ENCODE measurements around the gene STEAP3.
A peak's percentile ranks its signal among the peaks of the same experiment; 100 is the strongest.

The STEAP3 gene

DNA sequence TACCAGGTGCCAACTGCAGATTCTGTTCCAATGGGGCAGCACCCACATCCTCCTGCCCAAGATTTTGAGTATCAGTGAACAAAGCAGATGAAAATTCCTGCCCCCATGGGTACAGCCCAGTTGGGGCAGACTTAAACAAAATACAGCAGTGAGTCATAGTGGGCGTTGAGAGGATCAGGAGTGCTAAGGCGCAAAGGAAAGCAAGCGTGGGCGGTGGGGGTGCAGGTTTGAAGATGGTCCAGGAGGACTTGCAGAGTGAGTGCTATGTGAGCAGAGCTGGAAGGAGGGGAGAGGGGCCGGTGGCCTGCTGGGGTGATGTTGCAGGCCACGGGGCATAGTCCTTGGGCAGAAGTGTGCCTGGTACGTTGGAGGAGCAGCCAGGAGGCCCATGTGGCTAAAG lies 24.7 kb downstream of the STEAP3 start:
- DNase-seq: no peak

DNA sequence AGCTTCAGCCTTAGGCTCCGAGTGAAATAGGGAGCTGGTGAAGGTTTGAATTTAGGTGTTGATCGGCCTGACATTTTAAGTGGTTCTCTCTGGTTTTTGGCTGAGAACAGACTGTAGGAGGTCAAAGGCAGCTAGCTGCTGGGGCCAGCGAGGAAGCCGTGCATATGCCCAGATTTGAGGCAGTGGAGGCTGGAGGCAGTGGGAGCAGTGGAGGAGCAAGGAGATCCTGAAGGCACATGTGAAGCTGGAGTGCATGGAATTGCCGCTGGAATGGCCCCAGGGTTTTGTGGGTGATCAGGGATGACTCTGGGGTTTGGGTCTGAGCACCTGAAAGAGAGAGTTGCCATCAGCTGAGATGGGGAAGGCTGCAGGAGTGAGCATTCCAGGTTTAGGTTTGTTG lies 25.1 kb downstream of the STEAP3 start:
- no peak for DNase-seq

DNA sequence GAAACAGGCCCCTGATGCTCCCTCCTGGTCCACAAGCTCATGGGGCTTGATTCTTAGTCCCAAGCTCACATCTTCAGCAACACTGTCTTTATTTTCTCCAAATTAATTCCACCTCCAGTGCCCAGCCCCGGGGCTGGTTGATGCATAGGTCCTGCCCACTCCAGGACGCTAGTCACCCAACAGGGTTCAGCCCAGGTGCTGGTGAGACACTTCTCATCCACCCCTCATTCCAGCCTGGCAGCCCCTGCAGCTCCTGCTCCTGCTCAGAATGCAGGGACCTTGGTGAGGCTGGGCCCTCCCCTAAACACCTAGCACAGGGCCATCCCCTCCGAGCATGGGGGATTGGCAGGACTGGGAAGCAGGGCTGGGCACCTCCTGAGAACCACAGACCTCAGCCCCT lies 25.7 kb downstream of the STEAP3 start:
- no peak for DNase-seq

DNA sequence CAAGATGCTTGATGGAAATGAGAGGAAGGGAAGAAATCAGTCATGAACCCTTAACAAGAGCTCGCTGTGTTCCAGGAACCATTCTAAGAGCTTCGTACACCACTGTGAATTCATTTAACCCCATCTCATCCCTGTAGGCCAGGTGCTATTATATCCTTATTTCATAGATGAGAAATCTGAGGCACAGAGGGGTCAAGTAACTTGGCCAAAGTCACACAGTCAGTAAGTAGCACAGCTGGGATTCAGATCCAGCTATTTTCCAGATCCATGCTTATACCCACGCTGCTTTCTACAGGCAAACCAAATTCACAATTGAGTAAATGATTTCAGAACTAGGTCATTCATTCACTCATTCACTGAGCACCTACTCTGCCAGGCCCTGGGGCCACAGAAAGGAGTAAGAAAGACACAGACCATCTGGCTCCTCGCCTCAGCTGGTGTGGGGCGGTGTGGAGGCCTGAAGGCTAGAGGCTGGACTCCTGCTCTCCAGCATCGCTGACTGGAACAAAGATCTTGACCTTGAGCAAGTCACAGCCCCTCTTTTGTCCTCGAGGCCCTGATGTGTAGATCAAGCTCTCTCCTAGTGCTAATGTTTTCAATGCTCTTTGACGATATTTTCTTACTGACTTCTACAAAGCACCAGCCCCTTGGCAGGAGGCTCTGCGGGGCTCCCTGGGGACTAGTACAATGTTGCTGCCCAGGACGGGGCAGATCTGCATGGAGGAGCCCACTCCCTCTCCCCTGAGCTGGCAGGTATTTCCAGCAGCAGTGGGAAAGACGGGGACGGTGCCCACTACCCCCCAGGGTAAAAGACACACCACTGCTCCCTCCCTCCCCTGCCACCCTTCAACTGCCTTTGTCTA lies 26.5 kb downstream of the STEAP3 start:
- DNase-seq: no peak

DNA sequence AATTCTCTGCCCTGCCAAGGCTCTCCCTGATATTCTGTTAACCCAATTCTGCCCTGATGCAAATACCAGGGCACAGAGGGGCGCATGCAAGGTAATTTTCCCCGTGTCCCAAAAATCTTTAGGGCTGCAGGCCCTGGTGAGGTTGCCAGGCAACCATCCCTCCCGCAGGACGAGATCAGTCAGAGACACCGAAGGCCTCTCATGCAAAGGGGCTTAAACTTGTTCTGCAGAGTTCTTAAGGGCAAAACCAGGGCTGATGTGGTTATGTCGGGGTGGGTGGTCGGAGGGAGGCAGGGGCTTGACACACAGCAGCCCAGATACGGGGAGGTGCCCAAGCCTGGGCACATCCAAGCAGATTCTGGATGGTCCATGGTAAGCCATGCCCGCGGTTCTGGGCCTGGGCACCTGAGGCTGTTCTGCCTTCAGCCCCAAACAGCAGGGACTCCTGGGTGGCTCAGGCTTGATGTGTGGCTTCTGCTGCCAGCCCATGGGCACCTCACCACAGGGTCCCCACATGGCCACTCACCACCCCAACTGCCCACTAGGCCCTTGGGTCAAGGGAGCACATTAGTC lies 27.2 kb downstream of the STEAP3 start:
- DNase-seq: no peak

DNA sequence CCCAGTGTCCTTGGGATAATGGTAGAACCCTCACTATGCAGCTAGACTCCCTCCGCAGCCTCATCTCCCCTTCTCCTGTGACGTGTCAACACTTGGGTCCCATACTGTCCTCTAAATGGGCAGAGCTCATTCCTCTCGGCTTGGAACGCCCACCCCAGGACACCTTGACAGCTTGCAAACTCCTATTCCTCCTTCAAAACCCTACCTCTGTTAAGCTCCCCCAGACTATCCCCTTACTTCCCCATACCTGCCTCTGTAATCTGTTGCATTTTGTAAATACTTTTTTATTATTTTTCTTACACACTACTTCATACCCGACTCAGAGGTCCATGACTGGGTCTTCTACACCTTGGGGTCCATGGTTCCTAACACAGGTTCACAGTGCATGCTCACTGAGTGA lies 28.0 kb downstream of the STEAP3 start:
- no peak for DNase-seq

DNA sequence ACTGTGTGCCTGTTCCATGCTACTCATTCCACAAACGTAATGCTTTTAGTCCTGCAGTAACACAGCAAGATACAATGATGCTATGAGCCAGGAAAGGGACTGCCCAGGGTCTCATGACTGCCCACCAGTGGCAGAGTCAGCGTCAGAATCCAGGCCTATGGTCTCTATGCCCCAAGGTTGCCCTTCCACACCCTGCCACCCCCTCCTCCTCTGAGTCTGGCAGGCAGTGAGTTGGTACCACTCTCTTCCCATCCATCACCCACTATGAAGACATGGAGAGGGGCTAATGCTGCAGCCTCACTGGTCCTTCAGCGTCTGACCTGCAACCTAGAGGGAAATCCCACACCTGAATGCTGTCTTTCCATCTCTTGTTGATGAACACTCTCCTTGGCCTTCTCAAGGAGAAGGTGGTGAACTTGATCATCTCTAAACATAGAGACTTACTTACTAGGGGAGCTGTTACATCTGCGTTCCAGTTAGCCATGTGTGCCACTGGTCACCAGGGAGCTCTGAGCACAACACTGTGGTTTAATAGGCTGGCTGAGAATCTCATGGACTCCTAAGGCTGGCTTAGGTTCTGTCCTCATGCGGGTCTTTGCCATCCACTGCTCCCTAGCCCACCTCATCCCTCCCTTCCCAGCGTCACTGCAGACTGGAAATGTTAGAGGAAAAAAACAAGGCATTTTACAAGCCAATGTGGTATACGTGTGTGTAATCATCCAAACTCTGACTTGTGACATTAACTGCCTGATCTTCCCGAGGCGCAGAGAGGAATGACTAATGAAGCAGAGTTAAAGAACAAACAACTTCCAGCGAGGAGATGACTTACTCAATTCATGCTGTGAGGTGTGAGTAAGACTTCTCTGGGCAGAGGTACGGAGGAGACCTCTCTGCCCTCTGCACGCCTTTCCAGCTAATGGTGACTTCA lies 28.8 kb downstream of the STEAP3 start:
- no peak for DNase-seq

DNA sequence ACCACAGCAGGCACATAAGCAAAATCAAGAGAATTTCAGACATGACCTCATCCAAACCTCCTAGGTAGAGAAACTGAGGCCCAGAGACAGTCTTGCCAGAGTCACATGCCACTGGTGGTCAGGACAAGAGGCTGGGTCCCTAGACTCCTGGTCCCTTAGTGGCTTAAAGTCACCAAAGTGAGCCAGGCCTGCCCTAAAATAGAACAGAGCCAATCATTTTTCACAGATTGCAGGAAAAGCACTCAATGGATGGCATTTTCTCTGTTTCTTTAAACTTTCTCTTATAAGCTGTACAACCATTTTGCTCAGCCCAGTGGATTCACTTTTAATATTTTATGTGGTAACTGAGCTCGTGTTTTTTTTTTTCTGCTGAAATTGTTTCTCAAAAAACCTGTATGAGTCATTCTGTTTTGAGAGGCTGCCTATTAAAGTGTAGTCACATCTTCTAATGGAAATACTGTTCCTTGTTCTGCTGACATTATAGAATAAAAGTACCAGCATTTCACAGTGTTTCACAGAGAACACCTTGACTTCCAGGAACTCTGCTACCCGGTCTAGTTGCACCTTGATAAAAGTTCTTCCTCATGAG lies 29.6 kb downstream of the STEAP3 start:
- no peak for DNase-seq

DNA sequence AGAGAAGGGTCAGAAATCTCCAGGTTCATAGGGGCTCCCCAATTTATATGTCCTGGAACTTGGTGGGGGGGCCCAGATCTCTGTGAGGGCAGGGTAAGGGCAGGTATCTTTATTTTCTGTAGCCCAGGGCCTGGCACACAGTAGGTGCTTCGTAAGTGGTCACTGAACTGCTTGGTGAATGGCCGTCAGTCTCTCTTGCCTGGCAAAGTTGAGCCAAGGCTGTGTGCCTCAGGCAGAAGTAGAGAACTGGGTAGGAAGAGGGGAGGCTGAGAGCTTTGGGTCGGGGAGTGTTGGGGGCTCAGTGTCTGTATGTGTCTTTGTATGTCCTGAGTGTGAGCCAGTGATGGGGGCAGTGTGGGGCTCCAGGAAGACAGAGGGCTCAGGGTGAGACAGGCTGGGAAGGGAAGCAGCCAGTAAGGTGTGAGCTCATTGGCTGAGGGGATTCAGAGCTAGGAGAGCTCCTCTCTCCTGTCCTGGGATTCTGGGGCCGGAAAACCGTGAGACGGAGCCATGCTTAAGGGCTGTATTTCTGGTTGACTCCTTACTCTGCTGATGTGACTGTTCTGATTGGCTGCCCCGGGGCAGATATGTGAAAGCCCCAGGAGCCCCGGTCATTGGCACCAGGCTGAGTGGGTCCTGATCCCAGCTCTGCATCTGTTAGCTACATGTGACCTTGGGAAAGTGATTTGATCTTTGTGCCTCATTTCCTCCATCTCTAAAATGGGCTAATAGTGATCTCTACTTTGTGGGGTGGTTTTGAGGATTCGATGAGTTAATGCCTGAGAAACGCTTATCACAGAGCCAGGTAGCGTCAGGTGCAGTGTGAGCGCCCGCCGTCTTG lies 30.3 kb downstream of the STEAP3 start:
- no peak for DNase-seq

DNA sequence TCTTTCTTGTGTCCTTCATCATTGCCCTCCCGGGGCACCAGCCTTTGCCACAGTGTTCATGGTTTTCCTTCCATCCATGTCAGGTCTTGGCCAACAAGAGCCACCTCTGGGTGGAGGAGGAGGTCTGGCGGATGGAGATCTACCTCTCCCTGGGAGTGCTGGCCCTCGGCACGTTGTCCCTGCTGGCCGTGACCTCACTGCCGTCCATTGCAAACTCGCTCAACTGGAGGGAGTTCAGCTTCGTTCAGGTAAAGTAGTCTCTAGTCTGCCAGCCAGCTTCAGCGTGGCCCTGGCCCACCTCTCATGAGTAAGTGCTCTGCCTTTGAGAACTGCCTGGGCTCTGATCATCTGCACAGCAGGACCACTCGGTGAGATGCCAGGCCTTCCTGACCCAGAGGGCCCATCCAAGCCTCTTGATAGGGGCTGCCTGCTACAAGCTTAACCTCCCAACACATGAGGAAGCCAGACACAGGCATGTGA lies 31.0 kb downstream of the STEAP3 start:
- no peak for DNase-seq

DNA sequence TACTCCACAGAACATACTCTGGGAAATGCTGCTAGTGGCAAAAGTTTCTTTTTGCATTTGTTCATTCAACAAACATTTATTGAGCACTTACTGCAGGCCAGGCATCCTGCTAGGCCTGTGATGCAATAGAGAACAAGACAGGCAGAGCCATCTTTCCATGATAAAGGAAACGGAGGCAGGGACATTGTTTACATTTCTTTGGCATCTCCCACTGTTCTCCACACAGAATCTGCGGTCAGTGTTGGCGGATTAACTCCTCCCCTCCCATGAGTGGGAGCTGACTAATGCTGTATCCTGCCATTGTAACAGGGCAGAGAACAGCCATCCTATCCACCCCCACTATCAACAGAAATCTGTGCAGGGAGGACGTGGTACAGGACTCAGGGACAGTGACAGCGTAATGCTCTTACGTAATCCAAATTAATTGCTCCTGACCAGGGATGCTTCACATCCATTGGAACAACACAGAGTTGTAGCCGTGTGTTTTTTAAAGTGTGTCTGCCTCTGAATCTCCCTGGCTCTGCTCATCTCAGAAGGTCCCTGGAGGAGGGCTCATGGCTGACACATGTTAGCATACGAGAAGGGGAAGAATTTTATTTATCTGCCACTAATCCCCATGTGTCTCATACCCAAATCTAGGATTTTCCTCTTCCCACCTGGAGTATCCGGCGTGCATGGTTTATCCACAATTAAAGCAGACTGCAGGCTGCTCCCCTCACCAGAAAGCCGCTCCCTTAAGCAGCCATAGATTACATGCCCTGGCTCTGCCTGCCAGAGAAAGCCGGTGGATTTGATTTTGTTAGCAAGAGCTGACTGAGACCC lies 32.3 kb downstream of the STEAP3 start:
- peak in 2 of 3 experiments; percentile 32 to 67 for DNase-seq

DNA sequence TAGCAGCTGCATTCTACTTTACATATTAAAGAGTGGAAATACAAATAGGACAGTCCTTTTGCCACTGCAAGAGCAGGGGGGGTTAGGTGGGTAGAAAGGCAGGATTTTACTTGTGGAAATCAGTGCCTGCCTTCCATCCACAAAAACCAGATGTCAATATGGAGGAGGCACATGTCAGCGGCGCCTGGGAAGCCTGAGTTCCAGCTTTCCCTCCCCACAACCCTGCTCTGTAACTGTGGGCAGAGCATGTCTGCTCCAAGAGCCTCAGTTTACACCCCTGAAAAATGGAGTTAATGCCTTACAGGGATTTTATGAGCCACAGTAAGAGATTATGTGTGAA lies 32.9 kb downstream of the STEAP3 start:
- no peak for DNase-seq

DNA sequence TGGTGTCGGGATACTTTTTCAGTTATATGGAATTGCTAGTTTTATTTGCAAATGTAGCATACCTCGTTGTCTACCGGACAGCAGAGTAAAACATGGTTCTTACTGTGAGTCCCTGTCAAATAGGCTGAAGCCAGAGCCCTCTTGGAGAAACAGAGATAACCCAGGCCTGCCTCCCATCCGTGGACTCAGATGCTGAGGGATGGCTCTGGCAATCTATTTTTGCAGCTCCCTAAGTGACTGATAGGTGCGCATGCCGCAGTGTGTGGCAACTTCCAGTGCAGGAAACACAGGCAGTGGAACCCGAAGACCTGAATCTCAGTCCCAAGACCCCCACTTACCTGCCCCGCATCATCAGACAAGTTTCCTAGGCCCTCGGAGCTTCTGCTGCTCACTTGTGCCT lies 33.6 kb downstream of the STEAP3 start:
- DNase-seq: no peak

DNA sequence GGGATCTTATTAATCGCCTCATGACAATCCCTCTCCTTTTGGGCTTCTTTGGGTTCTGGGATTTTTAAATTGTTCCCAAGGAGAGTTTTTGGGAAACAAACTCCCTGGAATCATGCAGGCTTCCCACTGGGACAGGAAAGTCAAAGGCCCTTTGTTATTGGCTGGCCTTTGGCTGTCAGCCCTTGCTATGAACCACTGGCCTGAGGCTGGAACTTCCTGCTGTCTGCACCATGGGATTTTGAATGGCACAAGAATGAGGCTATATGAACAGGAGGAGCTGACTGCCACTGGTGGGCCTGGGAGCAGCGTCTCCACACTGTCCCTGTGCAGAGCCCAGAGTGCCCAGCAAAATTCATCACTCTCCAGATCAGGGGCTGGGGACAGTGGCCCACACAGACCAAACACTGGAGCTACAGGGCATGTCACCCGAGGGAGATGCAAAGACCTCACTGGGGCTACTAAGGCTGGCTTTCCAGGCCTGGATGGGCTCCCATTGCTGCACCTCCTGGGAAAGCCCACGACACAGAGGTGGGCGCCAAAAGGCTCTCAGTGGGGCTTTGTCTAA lies 35.7 kb downstream of the STEAP3 start:
- no peak for DNase-seq

DNA sequence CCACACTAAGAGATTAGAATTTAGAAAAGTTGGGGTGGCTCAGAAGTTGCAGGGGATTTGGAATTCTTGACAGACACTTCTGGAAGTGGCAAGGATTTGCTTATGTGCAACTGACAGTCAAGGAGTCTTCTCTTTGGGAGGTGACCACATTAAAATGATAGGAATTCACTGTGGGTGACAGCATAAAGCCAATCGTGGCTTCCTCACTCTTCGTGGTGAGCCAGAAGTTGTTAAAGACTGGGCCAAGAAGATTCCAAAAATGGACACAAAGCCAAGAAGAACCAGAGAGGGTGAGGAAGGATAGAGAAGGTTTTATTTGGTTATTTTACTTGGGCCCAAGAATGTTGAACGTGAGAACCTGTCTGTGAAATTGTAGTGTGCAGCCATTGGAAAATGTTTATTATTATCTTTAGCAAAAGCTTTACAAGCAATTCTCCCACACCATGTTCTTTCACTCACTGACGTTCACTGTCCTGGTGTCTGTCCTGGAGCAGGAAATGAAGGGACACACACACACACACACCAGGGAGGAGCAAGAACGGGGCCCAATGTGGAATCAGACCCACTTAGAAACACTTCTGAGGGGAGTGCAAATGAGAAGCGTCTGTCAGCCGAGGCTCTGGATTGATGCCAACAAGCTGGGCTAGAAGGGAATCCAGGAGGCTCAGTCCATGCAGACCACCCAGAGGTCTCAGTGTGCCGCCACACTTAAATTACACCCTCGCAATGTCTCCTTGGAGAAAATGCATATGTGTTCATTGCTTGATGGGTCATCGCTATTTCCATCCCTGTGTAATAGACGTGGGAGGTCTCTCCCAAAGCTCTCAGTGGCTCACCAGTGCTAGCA lies 37.2 kb downstream of the STEAP3 start:
- peak in 1 of 3 experiments; percentile 14 for DNase-seq

DNA sequence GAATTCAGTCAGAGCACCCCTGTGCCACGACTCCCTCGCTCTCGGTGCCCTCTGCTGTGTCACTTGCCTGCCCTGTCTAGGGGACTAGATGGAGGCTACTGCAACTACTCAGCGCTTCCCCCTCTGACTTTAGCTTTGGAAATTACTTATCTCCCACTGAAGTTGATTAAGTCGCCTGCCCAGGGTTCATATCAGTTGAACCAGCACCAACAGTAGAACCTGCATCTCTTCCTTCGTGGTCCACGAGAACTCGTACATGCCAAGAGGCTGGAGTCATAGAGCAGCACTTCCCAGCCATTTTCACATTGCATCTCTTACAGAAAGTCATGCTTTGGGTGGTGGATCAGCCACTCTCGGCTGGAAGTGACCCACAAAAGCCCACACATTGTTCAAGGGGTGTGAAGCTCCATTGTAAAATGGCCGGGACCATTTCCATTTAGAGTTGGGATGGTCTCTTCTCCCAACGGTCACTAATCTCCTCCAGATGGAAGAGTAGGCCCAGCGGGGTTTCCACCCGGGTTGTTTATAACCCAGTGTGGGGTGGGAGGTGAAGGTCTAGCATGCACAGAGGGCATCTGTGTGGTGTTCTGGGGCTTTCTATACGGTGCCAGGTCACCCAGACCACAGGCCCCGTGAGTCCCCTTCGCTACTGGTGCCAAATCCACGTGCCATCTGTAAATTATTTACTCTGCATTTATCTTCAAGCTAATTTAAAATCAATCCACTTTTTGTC lies 38.0 kb downstream of the STEAP3 start:
- no peak for DNase-seq

DNA sequence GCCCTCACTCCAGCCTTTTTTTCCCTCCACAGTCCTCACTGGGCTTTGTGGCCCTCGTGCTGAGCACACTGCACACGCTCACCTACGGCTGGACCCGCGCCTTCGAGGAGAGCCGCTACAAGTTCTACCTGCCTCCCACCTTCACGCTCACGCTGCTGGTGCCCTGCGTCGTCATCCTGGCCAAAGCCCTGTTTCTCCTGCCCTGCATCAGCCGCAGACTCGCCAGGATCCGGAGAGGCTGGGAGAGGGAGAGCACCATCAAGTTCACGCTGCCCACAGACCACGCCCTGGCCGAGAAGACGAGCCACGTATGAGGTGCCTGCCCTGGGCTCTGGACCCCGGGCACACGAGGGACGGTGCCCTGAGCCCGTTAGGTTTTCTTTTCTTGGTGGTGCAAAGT lies 39.4 kb downstream of the STEAP3 start:
- no peak for DNase-seq

DNA sequence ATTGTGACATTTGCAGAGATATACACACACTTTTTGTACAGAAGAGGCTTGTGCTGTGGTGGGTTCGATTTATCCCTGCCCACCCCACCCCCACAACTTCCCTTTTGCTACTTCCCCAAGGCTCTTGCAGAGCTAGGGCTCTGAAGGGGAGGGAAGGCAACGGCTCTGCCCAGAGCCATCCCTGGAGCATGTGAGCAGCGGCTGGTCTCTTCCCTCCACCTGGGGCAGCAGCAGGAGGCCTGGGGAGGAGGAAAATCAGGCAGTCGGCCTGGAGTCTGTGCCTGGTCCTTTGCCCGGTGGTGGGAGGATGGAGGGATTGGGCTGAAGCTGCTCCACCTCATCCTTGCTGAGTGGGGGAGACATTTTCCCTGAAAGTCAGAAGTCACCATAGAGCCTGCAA lies 40.0 kb downstream of the STEAP3 start:
- DNase-seq: no peak
